Uterus (tissue), 4 donors: ENCODE results near the gene ANKRD12. TPM values are rescaled to one million over a fixed set of nuclear protein-coding genes. Genes with fewer than 3 reads are reported as not detected.

Source experiments
- DNase-seq, 2 donors: peaks; one replicate each; pipeline ENCODE4 v3.0.0-alpha.2; 2019 to 2020
- H3K27ac ChIP-seq, 2 donors: fragments of 200-600 bp; sonication (generic); 1 replicate in 1 of 2; 2 replicates in 1 of 2; pipeline ENCODE4 v1.5.1; 2016 to 2018
- H3K27me3 ChIP-seq, 2 donors: fragments of 200-600 bp; sonication (generic); one replicate each; pipeline ENCODE4 v1.5.1; 2018 to 2019; ENCODE audit warnings: control low read depth in 1 of 2
- H3K36me3 ChIP-seq, 2 donors: fragments of 200-600 bp; sonication (generic); one replicate each; pipeline ENCODE4 v1.5.1; 2019; ENCODE audit warnings: control low read depth in 1 of 2
- H3K4me1 ChIP-seq, 2 donors: fragments of 200-600 bp; sonication (generic); one replicate each; pipeline ENCODE4 v1.5.1; 2018 to 2019; ENCODE audit warnings: control low read depth in 1 of 2
- H3K4me3 ChIP-seq, 2 donors: fragments of 200-600 bp; sonication (generic); 1 replicate in 1 of 2; 2 replicates in 1 of 2; pipeline ENCODE4 v1.5.1; 2018 to 2019; ENCODE audit warnings: mild to moderate bottlenecking in 1 of 2
- H3K9me3 ChIP-seq, 2 donors: fragments of 200-600 bp; sonication (generic); one replicate each; pipeline ENCODE4 v1.5.1; 2019; ENCODE audit warnings: control low read depth in 1 of 2
- POLR2A ChIP-seq, 2 donors: fragments of 450-650 bp; IDR thresholded peaks; one replicate each; pipeline ENCODE4 v1.6.1; 2016; ENCODE audit warnings: antibody characterized with exemption in 2 of 2, mild to moderate bottlenecking in 1 of 2, moderate library complexity in 1 of 2
- intact Hi-C: fragments of 100-400 bp; cut with DNase I; formaldehyde crosslinking; loops from one replicate; pipeline ENCODE4 v1.15.1; 2023; ENCODE audit warnings: low total_unique reads
- total RNA-seq, 4 donors: library from RNA; depleted of rRNA in 3 of 4; stranded (reverse); fragments of >200 nt in 3 of 4; gene quantifications; one replicate each; pipeline versions ENCODE4 v1.1.0 to v1.2.4, GENCODE V29; 2014 to 2023
- TF ChIP-seq, protein P1 (sequence below), 4 experiments: fragments of 200-600 bp in 2 of 4; fragments of 450-650 bp in 2 of 4; sonication (generic) in 2 of 4; IDR thresholded peaks; one replicate each; pipeline ENCODE4 v1.5.1; 2016 to 2019; ENCODE audit warnings: antibody characterized with exemption in 4 of 4, mild to moderate bottlenecking in 2 of 4, moderate library complexity in 1 of 4
- donor health status: DM: yes; HTN: yes; CAD: no.

ANKRD12 gene
- total RNA-seq, 4 donors from 2014 or later: 29.1 to 122 (median 43.6) TPM

DNA sequence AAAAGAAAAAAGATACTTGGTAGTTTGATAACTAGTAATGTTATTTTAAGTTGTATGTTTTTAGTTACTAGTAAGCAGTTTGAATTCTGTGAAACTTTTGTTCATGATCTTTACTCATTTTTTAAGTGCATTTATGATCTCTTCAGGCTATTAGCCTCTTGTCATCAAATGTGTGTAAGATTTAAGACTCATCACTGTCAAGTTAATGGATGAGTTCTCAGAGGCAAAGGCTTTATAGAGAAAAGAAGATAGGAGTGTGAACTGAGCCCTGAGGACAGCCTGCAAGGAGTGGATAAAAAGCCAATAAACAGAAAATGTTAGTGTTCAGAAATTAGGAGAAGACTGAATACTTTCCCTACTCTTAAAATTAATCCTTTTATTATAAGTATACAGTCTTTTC lies 20.6 kb upstream of the ANKRD12 start:
- no peak for TF ChIP-seq POLR2A (IDR thresholded peaks at IDR 0.05)
- TF ChIP-seq, protein P1, sequence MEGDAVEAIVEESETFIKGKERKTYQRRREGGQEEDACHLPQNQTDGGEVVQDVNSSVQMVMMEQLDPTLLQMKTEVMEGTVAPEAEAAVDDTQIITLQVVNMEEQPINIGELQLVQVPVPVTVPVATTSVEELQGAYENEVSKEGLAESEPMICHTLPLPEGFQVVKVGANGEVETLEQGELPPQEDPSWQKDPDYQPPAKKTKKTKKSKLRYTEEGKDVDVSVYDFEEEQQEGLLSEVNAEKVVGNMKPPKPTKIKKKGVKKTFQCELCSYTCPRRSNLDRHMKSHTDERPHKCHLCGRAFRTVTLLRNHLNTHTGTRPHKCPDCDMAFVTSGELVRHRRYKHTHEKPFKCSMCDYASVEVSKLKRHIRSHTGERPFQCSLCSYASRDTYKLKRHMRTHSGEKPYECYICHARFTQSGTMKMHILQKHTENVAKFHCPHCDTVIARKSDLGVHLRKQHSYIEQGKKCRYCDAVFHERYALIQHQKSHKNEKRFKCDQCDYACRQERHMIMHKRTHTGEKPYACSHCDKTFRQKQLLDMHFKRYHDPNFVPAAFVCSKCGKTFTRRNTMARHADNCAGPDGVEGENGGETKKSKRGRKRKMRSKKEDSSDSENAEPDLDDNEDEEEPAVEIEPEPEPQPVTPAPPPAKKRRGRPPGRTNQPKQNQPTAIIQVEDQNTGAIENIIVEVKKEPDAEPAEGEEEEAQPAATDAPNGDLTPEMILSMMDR (IDR thresholded peaks at IDR 0.05): no peak
- Histone ChIP-seq H3K4me1 (peaks cover 9 to 20% of the 10 kb centered on the region in 2 donors), H3K27me3 (no peaks in the 10 kb centered on the region), H3K36me3 (no peaks in the 10 kb centered on the region), H3K27ac (peak overlapping the region; percentile 89 to 99), H3K9me3 (no peaks in the 10 kb centered on the region), H3K4me3 (no peak overlapping the region)
- DNase-seq: no peak
- intact Hi-C loops: no loop called here

DNA sequence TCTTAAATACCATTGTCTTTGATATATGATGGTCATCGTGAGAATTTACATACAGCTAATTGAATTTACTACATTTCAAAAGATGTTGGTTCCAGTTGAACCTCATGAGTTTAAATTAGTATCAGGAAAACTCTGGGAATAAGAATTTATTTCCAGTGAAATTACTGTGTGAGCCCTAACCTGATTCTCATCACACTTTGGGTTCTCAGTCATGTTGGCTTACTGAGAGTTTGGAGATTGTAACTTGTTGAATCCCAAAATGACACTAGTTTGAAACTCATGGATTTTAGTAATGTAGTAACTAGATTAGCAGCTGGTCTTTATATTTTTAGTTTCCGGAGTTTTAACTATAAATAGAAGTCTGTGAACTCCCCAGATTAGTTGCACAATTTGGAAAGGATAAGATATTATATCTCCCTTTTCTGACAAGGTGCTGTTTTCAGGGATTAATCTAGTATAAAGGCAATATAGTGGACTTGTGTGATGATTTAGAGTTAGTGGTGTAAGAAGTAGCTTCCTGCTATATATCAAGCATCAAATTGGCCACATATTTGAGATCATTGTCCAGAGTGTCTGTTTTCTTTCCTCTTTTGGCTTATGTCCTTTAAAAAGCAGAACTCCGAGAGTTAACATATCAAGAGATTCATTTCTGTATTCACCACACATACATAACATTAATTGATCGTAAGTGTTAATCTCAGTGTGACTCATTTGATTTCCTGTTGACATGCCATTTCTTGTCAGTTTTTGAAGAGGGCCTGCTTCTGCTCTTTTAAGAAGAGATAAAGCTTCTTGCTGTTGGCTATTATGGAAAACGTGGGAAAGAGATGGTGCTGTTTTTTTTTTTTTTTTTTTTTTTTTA lies 18.4 kb upstream of the ANKRD12 start:
- intact Hi-C loops: no loop called here
- TF ChIP-seq, protein P1 (IDR thresholded peaks at IDR 0.05): no peak
- no peak for TF ChIP-seq POLR2A (IDR thresholded peaks at IDR 0.05)
- Histone ChIP-seq H3K36me3 (no peaks in the 10 kb centered on the region), H3K4me3 (peak overlapping the region in 1 of 2 donors; percentile 19), H3K9me3 (no peaks in the 10 kb centered on the region), H3K27ac (peak overlapping the region; percentile 89 to 99), H3K27me3 (no peaks in the 10 kb centered on the region), H3K4me1 (peaks cover 2 to 23% of the 10 kb centered on the region in 2 donors)
- DNase-seq: no peak

GRCh38 chr18:9120796-9121195 lies 15.8 kb upstream of the ANKRD12 start:
- no peaks in the 10 kb centered on the region for H3K9me3 ChIP-seq
- no peak for DNase-seq
- no peaks in the 10 kb centered on the region for H3K27me3 ChIP-seq
- intact Hi-C loops: no loop called here
- H3K36me3 ChIP-seq: no peaks in the 10 kb centered on the region
- TF ChIP-seq POLR2A (IDR thresholded peaks at IDR 0.05): no peak
- TF ChIP-seq, protein P1 (IDR thresholded peaks at IDR 0.05): no peak
- H3K27ac ChIP-seq: peak overlapping the region; percentile 17 to 44
- H3K4me3 ChIP-seq: no peak overlapping the region
- peaks cover 0 to 23% of the 10 kb centered on the region in 2 donors for H3K4me1 ChIP-seq

DNA sequence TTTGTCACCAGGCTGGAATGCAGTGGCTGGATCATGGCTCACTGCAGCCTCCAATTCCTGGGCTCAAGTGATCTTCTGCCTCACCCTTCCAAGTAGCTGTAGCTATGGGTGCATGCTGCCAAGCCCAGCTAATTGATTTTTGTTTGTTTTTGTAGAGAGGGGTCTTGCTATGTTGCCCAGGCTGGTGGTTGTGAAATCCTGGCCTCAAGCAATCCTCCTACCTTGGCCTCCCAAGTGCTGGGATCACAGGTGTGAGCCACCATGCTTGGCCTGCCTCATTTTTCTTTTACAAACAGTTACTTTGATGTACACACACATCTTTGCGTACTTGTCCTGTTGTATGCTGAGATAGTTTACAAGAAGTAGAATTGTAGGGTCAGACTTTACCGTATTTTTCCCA lies 13.1 kb upstream of the ANKRD12 start:
- peaks cover 0 to 10% of the 10 kb centered on the region in 2 donors for H3K4me1 ChIP-seq
- H3K4me3 ChIP-seq: no peak overlapping the region
- TF ChIP-seq POLR2A (IDR thresholded peaks at IDR 0.05): no peak
- TF ChIP-seq, protein P1 (IDR thresholded peaks at IDR 0.05): no peak
- no peaks in the 10 kb centered on the region for H3K9me3 ChIP-seq
- H3K27me3 ChIP-seq: no peaks in the 10 kb centered on the region
- no peak overlapping the region for H3K27ac ChIP-seq
- H3K36me3 ChIP-seq: no peaks in the 10 kb centered on the region
- no peak for DNase-seq
- intact Hi-C loops: no loop called here

GRCh38 chr18:9124824-9125223 lies 11.8 kb upstream of the ANKRD12 start:
- no peak overlapping the region for H3K27ac ChIP-seq
- no peaks in the 10 kb centered on the region for H3K27me3 ChIP-seq
- DNase-seq: no peak
- no peaks in the 10 kb centered on the region for H3K9me3 ChIP-seq
- H3K4me3 ChIP-seq: no peak overlapping the region
- intact Hi-C loops: no loop called here
- peaks cover 0 to 6% of the 10 kb centered on the region in 2 donors for H3K4me1 ChIP-seq
- no peaks in the 10 kb centered on the region for H3K36me3 ChIP-seq
- TF ChIP-seq POLR2A (IDR thresholded peaks at IDR 0.05): no peak
- TF ChIP-seq, protein P1 (IDR thresholded peaks at IDR 0.05): no peak
